NCI-H446 (cell line): ENCODE results near the gene KCNH1.

ENCODE experiments used
- DNase-seq, 2 experiments: peaks; one replicate each; lab custom pipeline; 2025; lab: John Stamatoyannopoulos, UW

KCNH1 gene

GRCh38 chr1:210917560-210918169 is 216.3 kb downstream of the KCNH1 start:
- DNase-seq = no peak

GRCh38 chr1:210916548-210916947 is 217.4 kb downstream of the KCNH1 start:
- no peak for DNase-seq

GRCh38 chr1:210915890-210916507 is 217.9 kb downstream of the KCNH1 start:
- DNase-seq = no peak

GRCh38 chr1:210912752-210913151 is 221.2 kb downstream of the KCNH1 start:
- no peak for DNase-seq

- DNase-seq = no peak
Observed at GRCh38 chr1:210910020-210910575, 223.8 kb downstream of the KCNH1 start.

GRCh38 chr1:210908791-210909190 is 225.2 kb downstream of the KCNH1 start:
- DNase-seq = no peak

GRCh38 chr1:210908257-210908656 is 225.7 kb downstream of the KCNH1 start:
- DNase-seq = no peak

- DNase-seq = no peak
Observed at GRCh38 chr1:210907251-210907805, 226.6 kb downstream of the KCNH1 start.

- DNase-seq = no peak
Observed at GRCh38 chr1:210905944-210906453, 227.9 kb downstream of the KCNH1 start.

- no peak for DNase-seq
Observed at GRCh38 chr1:210905365-210905904, 228.5 kb downstream of the KCNH1 start.

GRCh38 chr1:210901981-210902770 is 231.8 kb downstream of the KCNH1 start:
- peak; percentile 44 to 83 for DNase-seq

GRCh38 chr1:210900820-210901219 is 233.1 kb downstream of the KCNH1 start:
- no peak for DNase-seq

GRCh38 chr1:210900079-210900478 is 233.9 kb downstream of the KCNH1 start:
- DNase-seq = no peak

- no peak for DNase-seq
Observed at GRCh38 chr1:210899676-210900075, 234.3 kb downstream of the KCNH1 start.

GRCh38 chr1:210898473-210898872 is 235.5 kb downstream of the KCNH1 start:
- no peak for DNase-seq

- no peak for DNase-seq
Observed at GRCh38 chr1:210883821-210884220, 250.1 kb downstream of the KCNH1 start.

- DNase-seq = no peak
Observed at GRCh38 chr1:210882414-210883221, 251.3 kb downstream of the KCNH1 start.

- DNase-seq = no peak
Observed at GRCh38 chr1:210878564-210878963, 255.4 kb downstream of the KCNH1 start.

- no peak for DNase-seq
Observed at GRCh38 chr1:210876275-210876674, 257.7 kb downstream of the KCNH1 start.

GRCh38 chr1:210866532-210866931 is 267.4 kb downstream of the KCNH1 start:
- DNase-seq = no peak

GRCh38 chr1:210857705-210858104 is 276.2 kb downstream of the KCNH1 start:
- peak in 1 of 2 experiments; percentile 18 for DNase-seq
